GM23248 (cell line): Measurements from ENCODE around the gene FNTB.

ENCODE experiments used
- EZH2 ChIP-seq: fragments of 200-600 bp; sonication (generic); IDR thresholded peaks from 2 replicates; pipeline ENCODE4 v1.6.1; 2018; ENCODE audit warnings: antibody characterized with exemption, mild to moderate bottlenecking; ENCODE audit not compliant: insufficient read depth, poor library complexity, severe bottlenecking
- EZH2phosphoT487 ChIP-seq: fragments of 200-600 bp; sonication (generic); IDR thresholded peaks from 2 replicates; pipeline ENCODE4 v1.6.1; 2018; ENCODE audit warnings: antibody characterized with exemption, moderate library complexity, mild to moderate bottlenecking, low read depth; ENCODE audit not compliant: insufficient read depth

DNA sequence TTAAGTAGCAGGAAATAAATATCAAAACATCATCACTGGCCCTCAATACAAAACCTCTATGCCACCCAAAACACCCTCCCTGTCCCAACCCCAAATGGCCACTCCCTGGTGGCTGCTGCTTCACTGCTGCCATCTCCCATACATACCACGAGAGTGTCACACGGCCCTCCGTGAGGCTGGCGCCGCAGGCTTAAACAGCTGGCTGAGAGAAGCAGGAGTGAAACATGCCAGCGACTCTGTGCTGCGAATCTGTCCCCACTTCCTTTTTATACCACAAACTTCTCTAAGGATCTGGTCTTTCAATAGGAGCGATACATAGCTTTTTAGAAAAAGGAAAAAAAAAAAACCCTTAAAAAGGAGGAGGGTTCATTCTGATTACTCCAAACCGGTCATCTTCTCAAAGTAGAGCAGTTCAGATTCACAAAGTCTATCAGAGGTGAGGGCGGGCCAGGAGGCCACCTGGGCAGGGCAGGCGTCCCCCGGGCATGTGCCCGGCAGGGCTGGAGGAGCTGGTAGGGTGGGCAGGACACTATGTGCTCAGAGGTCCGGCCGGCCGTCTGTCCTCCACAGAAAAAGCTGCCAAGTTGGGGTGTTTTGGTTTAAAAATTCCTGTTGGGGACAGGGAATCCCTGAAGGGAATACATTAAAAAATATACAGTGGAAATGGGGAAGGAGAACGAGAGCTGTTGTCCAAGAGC, 89.1 kb downstream of the FNTB start:
- no peak for TF ChIP-seq EZH2
- no peak for TF ChIP-seq EZH2phosphoT487
